GM12891 (cell line): Measurements from ENCODE around the gene CLSTN3.

Experiments
- POLR2A ChIP-seq: IDR thresholded peaks from 2 replicates; pipeline ENCODE4 v1.6.1; 2011; ENCODE audit warnings: low read depth, low read length, control low read depth
- TAF1 ChIP-seq: IDR thresholded peaks from 2 replicates; pipeline ENCODE4 v1.6.1; 2011; ENCODE audit warnings: low read depth, low read length, control low read depth

DNA sequence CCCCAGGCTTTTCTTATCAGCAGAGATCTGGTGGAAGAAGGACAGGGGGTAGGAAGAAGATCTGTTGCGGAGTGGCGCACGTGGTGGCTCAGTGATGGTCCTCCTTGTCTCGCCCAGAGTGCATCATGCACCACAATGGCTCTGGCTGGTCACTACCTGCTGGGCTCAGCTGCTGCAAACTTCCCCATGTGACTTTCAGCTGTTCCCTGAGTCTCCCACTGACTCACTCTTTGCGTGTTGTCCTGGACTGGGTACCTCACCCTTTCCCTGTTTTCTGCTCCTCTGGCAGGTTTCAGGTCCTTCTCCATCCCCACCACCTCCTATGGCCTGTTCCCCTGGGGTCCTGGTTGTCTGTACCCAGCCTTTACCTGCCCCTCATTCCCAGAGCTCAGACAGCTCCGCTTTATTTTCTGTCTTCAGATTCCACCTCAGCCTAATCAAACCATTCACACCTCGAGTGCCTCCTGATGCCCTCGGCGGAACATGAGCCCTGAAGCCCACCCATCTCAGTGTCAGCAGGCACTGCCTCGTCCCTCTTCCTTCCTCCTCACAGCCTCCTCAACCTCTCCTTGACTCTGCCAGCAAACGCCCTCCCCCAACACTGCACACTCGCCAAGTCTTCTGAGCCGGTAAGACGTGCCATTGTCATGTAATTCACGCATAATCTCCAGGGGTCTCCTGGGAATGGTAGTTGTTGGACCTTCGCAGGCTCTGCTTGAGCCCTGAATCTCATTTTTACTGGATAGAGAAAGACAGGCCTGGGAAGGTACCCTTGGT, 39.8 kb upstream of the CLSTN3 start:
- TF ChIP-seq TAF1 (no peak), POLR2A (no peak)
